Nucleus accumbens (tissue), 56 donors: ENCODE results near the gene SUN3.
A peak's percentile ranks its signal among the peaks of the same experiment; 100 is the strongest.
"Not testable (repeated sequence)": the region's sequence is repeated elsewhere in the genome, so short reads cannot be mapped to it uniquely, and the experiment has no call there.

Source experiments
- DNase-seq, 56 donors: peaks; one replicate each; lab custom pipeline; 2025; lab: John Stamatoyannopoulos, UW

SUN3 gene

GRCh38 chr7:47980648-47981047, 48.3 kb downstream of the SUN3 start:
- DNase-seq, result not testable (repeated sequence)

DNA sequence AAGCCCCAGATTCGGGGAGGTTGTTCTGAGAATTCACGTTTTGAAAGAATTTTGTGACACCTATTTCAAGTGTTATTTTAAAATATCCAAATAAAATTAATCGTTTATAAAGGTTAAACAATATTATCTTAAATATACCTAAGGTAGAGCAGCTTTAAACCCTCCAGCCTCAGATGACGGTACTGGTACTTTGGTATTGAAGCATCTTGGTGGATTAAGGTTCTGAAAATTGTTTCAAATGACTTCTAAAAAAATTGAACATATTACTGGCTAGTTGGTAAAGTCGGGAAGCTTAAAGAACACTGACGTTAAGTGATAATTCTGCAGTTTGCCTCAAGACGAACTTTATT, 49.1 kb downstream of the SUN3 start:
- DNase-seq, result no peak

DNA sequence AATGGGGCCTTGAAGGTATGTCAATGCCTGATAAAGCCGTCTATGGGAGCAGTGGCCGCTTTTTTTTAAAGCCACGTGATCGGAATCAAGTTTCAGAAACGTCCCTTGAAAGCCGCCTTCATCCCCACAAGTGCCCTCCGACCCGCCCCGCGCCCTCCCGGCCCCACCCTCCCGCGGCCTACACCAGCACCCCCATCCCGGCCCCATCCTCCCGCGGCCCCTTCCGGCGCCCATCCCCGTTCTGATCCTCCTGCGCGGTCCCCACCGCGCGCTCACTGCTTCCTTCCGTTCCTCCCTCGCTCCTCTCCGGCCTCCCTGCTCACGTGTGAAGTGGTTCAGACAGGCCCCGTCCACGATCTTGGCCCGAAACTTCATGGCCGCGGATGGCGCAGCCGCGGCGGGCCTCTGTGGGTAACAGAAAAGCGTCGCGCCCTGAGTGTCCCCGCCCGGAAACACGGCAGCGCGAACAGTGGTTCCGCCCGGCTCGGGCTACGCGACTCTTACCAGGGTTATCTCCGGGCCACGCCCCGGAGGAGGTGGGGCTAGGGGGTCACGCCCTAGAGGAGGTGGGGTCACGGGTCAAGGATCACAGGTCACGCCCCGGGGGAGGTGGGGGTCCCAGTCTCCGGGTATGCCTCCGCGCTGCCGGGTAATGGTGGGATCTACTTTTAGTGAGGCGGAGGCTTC, 49.6 kb downstream of the SUN3 start, which contains the start of gene HUS1:
Gene HUS1, minus strand, starts transcription at position 471 of the 687 bp plus-strand sequence. Its CDS starts 96 bp downstream, at position 375.
- DNase-seq, result peak; percentile 27 to 94 (median 82)

DNA sequence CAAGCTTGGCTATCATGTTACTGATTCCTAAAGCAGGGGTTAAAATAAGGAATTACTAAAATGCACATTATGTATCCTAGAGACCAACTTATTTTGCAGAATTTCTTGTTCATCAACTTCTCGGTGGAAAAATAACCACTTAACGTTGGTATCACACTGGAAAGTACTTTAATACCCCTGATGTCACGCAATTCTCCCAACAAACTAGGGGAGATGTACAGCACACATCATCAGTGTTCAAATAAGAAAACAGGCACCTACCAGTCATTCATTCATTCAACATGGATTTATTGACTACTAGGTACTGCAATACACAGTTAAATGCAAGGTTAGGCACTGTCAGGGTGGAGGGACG, 50.1 kb downstream of the SUN3 start:
- DNase-seq, result no peak

DNA sequence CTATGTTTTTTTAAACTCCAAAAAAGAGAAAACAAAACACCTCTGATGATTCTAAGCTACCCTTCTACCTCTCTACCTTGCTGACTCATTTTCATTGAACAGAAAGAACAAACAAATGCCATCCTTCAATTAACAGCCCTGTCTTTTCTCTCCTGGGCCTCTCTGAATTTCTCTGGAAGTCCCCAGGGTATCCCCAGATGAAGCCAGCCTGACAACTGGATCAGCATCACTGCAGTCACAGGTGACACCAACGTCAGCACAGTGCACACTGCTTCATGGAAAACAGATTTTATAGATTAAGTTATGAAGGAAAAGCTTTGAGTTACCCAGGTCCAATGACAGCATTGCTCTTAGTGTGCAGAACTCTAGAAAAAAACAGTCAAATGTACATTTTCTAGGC, 55.2 kb downstream of the SUN3 start:
- DNase-seq, result no peak

GRCh38 chr7:47970761-47971160, 58.1 kb downstream of the SUN3 start:
- DNase-seq, result no peak

DNA sequence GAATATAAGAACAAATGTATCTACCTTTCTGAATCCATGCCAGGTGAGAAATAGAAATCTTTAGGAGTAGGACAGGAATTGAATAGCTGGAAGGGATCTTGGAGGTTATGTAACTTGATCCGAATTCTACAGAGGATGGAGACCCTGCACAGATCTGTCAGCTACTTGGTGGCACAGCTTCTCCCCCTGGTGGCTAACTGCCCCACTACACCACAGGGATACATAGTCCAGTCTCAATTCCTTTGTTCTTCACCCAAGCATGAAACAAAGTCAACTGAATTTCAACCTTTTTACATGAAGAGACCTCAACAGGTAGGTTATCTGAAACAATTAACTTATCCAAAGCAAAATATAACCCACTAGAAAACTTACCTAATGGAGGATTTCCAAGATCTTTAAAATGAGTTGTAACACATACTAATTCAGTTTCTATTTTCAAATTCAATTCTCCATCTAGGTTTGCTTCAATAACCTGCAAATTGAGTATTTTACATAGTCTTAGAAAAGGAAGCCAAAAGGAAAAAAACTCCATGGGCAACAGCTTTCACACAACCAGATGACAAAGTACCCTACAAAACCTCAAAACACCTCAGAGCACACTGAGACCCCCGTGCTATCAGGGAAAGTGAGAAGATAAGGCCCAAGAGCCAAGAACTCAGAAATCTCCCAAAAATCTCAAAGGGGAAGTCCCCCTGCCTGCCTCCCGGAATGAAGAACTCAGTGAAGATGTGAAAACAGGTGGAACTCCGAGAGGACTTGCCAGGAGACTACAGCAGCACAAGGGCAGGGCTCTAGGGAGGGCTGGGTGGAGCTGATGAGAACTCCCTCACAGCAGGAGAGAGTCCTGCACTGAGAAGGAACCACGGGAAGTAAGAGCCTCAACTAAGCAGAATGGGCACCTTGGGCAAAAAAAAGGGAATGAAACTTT, 59.8 kb downstream of the SUN3 start:
- DNase-seq, result peak in 33 of 56 donors; percentile 3 to 69 (median 29)

DNA sequence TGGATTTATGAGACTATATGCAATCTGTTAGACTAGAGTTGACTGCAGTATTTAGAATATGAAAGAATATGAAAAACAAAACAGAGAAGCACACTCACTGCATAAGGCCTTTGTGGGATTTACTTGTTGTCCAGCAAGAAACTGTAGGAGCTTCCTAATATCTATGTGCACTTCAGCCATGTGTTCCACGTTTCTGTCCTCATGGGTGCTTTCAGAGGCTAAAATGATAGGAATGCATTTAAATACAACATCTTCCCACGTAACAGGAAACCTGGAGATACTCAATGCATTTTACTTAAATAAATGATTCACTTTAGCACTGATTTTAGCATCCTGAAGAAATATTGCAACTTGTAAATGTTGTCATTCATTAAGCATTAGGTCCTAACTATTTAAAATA, 61.2 kb downstream of the SUN3 start:
- no peak for DNase-seq

- DNase-seq, result no peak
Measured at GRCh38 chr7:47967123-47967522, 61.8 kb downstream of the SUN3 start.

- peak in 2 of 56 donors; percentile 2 to 12 for DNase-seq
Measured at GRCh38 chr7:47965456-47965855, 63.5 kb downstream of the SUN3 start.

DNA sequence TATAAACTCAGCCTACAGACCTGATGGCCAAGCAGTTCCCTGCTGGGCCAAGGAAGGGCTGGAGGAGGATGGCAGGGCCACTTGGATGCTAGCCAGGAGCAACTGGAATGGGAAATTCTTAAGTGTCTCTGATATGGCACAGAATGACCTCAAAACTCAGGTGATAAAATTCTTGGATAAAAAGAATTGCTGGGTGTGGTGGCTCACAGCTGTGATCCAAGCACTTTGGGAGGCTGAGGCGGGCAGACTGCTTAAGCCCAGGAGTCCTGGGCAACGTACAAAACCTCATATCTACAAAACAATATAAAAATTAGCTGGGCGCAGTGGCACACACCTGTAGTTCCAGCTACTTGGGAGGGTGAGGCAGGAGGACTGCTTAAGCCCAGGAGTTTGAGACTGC, 66.6 kb downstream of the SUN3 start:
- DNase-seq, result no peak

DNA sequence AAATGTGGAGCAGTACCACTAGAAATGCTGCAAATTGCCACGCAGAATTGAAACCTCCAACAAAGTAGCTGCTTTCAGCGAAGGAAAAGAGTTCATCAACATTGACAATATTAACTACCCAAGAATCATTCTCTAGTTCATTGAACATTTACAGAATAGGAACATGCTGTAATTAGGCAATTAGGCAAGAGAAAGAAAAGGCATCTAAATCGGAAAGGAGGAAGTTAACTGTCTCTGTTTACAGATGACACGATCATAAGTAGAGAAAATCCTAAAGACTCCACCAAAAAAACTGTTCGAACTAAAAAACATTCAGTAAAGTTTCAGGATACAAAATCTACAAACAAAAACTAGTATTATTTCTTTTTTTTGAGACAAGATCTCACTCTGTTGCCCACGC, 71.8 kb downstream of the SUN3 start:
- DNase-seq, result no peak

GRCh38 chr7:47956220-47956619, 72.7 kb downstream of the SUN3 start:
- no peak for DNase-seq

DNA sequence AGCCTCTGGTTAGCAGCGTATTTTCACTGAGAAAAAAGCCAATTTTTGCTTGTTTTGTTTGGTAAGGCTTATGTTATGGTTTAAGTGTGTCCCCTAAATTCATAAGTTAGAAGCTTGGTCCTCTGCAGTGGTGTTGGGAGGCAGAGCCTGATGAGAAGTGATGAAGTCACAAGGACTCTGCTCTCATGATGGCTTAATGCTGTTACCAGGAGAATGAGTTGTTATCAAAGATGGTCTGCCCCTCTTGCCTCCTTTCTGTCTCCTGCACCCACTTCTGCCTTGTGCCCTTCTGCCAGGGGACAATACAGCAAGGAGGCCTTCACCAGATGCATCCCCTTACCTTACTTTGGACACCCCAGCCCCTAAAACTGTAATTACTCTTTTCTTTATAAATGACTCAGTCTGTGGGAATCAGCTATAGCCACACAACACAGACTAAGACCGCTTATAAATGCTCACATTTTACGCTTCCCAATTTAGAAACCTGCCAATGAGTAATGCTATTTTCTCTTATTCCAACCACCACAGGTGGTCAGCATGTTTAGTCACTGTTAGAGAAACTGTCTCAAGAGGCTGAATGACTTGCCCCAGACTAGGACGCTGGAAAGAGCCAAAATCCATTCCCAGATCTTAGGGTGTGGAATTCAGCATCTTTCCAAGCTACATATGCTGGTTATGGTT, 74.5 kb downstream of the SUN3 start:
- no peak for DNase-seq

GRCh38 chr7:47953822-47954221, 75.1 kb downstream of the SUN3 start:
- no peak for DNase-seq

- DNase-seq, result no peak
Measured at GRCh38 chr7:47952224-47952623, 76.7 kb downstream of the SUN3 start.

DNA sequence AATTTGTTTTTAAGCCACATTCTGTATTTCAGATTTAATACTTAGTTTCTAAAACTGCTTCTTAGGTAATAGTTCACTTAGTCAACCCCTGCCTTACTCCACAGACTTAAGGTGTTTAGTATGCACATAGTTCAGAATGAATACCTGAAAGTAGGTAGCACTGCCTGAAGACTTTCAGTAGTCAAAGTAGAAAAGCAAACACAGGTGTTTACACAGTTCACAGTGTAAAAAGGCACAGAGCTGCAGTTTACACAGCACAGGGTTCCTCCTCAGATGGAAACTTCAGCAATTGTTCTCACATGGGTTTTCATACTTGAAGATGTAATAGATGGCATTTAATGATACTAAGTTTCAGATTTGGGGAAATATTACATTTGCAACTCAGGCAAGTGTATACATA, 77.5 kb downstream of the SUN3 start:
- DNase-seq, result no peak

- DNase-seq, result peak in 2 of 56 donors; percentile 4 to 39
Measured at GRCh38 chr7:47950714-47951113, 78.2 kb downstream of the SUN3 start.

- DNase-seq, result no peak
Measured at GRCh38 chr7:47949703-47950102, 79.2 kb downstream of the SUN3 start.

DNA sequence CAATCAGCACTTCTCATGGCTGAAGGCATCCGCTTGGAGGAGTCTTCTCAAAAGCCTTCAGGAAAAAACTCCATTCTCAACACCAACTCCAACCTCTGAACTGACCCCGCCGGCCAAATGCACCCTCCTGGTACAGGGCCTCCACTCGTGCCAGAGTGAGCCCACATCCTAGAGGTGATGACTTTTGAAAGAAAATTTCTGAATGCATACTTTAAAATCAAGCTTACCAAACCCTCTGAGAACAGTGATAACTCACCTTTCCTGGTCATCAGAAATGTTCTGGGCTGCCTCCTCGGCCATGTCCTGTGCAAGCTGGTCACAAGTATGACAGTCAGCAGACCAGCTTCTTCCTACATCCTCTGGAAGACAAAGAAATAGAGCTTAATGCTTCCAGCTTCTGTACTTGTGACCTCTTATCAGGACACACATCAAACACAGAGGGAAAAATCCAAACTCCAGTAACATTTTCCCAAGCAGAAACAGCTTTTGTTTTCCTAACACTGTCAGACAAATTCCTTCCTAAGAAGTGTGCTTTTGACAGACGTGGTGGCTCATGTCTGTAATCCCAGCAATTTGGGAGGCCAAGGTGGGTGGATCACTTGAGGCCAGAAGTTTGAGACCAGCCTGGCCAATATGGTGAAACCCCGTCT, 80.6 kb downstream of the SUN3 start, which contains the start of gene PKD1L1:
Gene PKD1L1, minus strand, starts transcription at position 326 of the 650 bp plus-strand sequence. Its CDS starts 26 bp downstream, at position 300.
- DNase-seq, result no peak

- DNase-seq, result no peak
Measured at GRCh38 chr7:47947355-47947749, 81.6 kb downstream of the SUN3 start.
